ENCODE measurements around the gene CMIP.

DNA sequence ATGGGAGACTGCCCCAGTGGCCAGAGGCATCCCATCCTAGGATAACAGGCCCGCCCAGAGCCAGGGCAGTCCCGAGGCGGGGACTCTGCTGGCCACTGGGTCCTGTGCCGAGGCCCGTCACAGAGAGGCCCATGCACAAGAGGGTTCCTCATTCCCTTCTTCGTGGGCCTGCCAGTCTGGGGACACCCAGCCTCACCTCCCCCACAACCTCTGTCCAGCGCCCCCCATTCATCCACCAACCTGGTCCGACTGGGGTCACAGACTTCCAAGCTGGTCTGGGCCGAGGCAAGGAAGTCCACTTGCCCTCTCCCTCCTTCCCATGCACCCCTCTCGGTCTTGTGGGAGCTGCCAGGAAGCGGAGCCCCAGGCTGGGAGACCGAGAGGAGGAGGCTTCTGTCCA, 240.3 kb downstream of the CMIP start:
- TF ChIP-seq POLR2A (IDR thresholded peaks at IDR 0.05) (no peak), CTCF (IDR thresholded peaks at IDR 0.05) (no peak)

All from Peyer's patch (tissue), 4 donors.